ENCODE results near the gene ADAMTS13. TPM values are rescaled to one million over a fixed set of nuclear protein-coding genes. Genes with fewer than 3 reads are reported as not detected.

Gene ADAMTS13
- polyA plus RNA-seq, 1 donor from 2014 or later = 0.35 TPM

GRCh38 chr9:133403766-133404453 is 18.3 kb upstream of the ADAMTS13 start:
- Mint-ChIP-seq H3K27ac (peak overlapping the region in 2 of 3 donors; percentile 58 to 69), H3K27me3 (no peaks in the 10 kb centered on the region), H3K36me3 (no peaks in the 10 kb centered on the region), H3K9me3 (no peaks in the 10 kb centered on the region), H3K4me3 (no peak overlapping the region), H3K4me1 (peaks cover 8 to 10% (median 9%) of the 10 kb centered on the region in 3 donors)

DNA sequence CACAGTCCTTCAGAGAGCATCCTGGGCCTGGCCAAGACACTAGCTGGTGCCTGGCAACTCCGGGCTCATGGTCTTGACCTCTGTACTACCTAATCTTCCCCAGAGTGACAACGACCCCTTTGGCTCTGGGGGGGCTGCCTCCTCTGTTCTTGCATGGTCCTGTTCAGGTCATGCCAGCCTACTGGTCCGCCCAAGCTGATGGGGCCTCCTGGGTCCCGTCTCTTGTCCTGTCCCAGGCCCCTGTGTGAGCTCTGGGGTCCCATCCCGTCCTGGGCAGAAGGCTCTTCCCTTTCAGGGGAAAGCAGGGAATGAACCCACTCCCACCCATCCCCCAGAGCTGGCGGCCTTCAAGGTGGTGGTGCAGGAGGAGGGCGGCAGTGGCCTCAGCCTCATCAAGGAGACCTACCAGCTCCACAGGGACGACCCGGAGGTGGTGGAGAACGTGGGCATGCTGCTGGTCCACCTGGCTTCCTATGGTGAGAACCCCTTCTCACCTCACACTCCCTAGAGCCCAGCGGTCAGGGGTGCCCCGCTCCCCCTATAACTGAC is 17.6 kb upstream of the ADAMTS13 start:
- Mint-ChIP-seq H3K27ac (peak overlapping the region in 1 of 3 donors; percentile 69), H3K36me3 (no peaks in the 10 kb centered on the region), H3K27me3 (no peaks in the 10 kb centered on the region), H3K4me3 (no peak overlapping the region), H3K4me1 (peaks cover 8 to 10% (median 9%) of the 10 kb centered on the region in 3 donors), H3K9me3 (no peaks in the 10 kb centered on the region)

GRCh38 chr9:133405508-133406438 is 16.4 kb upstream of the ADAMTS13 start:
- H3K27ac Mint-ChIP-seq = peak overlapping the region in 1 of 3 donors; percentile 47
- no peaks in the 10 kb centered on the region for H3K27me3 Mint-ChIP-seq
- no peaks in the 10 kb centered on the region for H3K9me3 Mint-ChIP-seq
- peaks cover 8 to 10% (median 9%) of the 10 kb centered on the region in 3 donors for H3K4me1 Mint-ChIP-seq
- no peak overlapping the region for H3K4me3 Mint-ChIP-seq
- H3K36me3 Mint-ChIP-seq = no peaks in the 10 kb centered on the region

GRCh38 chr9:133406480-133407307 is 15.5 kb upstream of the ADAMTS13 start:
- Mint-ChIP-seq H3K27ac (peak overlapping the region in 1 of 3 donors; percentile 88), H3K9me3 (no peaks in the 10 kb centered on the region), H3K27me3 (no peaks in the 10 kb centered on the region), H3K36me3 (no peaks in the 10 kb centered on the region), H3K4me3 (peak overlapping the region in 1 of 4 donors; percentile 60), H3K4me1 (peaks cover 8 to 10% (median 9%) of the 10 kb centered on the region in 3 donors)

GRCh38 chr9:133408042-133408441 is 14.1 kb upstream of the ADAMTS13 start:
- H3K27me3 Mint-ChIP-seq = no peaks in the 10 kb centered on the region
- H3K4me3 Mint-ChIP-seq = no peak overlapping the region
- peaks cover 1% of the 10 kb centered on the region for H3K36me3 Mint-ChIP-seq
- H3K9me3 Mint-ChIP-seq = no peaks in the 10 kb centered on the region
- H3K4me1 Mint-ChIP-seq = peaks cover 8 to 10% (median 9%) of the 10 kb centered on the region in 3 donors
- no peak overlapping the region for H3K27ac Mint-ChIP-seq

GRCh38 chr9:133415170-133415569 is 7.0 kb upstream of the ADAMTS13 start:
- Mint-ChIP-seq H3K4me3 (peak overlapping the region in 3 of 4 donors; percentile 52 to 93 (median 77)), H3K27me3 (no peaks in the 10 kb centered on the region), H3K27ac (peak overlapping the region; percentile 61 to 94 (median 62)), H3K36me3 (peaks cover 1% of the 10 kb centered on the region), H3K9me3 (peaks cover 0 to 1% (median 0%) of the 10 kb centered on the region in 3 donors), H3K4me1 (peaks cover 22 to 37% (median 32%) of the 10 kb centered on the region in 3 donors)

- Mint-ChIP-seq H3K27ac (peak within 1 kb of the TSS; percentile 88 to 94 (median 91)), H3K4me1 (peaks cover 34 to 50% (median 46%) of the 10 kb centered on the region in 3 donors), H3K4me3 (peak within 1 kb of the TSS; percentile 90 to 96 (median 94)), H3K9me3 (peaks cover 0 to 1% (median 0%) of the 10 kb centered on the region in 3 donors), H3K27me3 (peaks cover 2% of the 10 kb centered on the region), H3K36me3 (peaks cover 1% of the 10 kb centered on the region)
Measured at GRCh38 chr9:133417541-133418461, 4.4 kb upstream of the ADAMTS13 start, which contains the start of gene REXO4. Gene REXO4 (minus strand): TSS chr9:133418010. CDS start chr9:133417844, 166 bp downstream.

DNA sequence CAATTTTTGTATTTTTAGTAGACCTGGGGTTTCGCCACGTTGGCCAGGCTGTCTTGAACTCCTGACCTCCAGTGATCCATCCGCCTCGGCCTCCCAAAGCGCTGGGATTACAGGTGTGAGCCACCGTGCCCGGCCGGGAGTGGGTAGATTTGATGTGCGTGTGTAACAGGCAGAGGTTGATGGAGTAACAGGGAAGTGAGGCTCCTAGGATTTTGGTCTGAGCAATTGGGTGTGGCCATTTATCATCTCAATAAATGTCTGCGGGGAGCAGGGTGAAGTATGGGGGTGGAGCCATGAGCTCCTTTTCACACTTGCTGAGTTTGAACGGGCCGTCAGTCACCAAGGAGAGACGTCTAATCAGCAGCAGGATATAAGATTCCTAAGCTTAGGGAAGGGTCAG is 3.2 kb upstream of the ADAMTS13 start:
- Mint-ChIP-seq H3K27ac (peak overlapping the region; percentile 88 to 94 (median 91)), H3K4me1 (peaks cover 36 to 50% (median 46%) of the 10 kb centered on the region in 3 donors), H3K36me3 (no peaks in the 10 kb centered on the region), H3K27me3 (peaks cover 2% of the 10 kb centered on the region), H3K9me3 (peaks cover 0 to 1% (median 0%) of the 10 kb centered on the region in 3 donors), H3K4me3 (peak overlapping the region; percentile 90 to 96 (median 94))

GRCh38 chr9:133420392-133420827 is 1.8 kb upstream of the ADAMTS13 start:
- Mint-ChIP-seq H3K27me3 (peaks cover 2% of the 10 kb centered on the region), H3K36me3 (no peaks in the 10 kb centered on the region), H3K9me3 (peaks cover 0 to 1% (median 0%) of the 10 kb centered on the region in 3 donors), H3K4me3 (peak overlapping the region; percentile 51 to 94 (median 68)), H3K4me1 (peaks cover 36 to 42% (median 37%) of the 10 kb centered on the region in 3 donors), H3K27ac (peak overlapping the region; percentile 93 to 98 (median 95))

GRCh38 chr9:133423216-133423615 is 1.0 kb downstream of the ADAMTS13 start:
- Mint-ChIP-seq H3K4me3 (no peak overlapping the region), H3K27me3 (peaks cover 5% of the 10 kb centered on the region), H3K27ac (peak overlapping the region in 2 of 3 donors; percentile 21 to 46)

GRCh38 chr9:133424187-133424586 is 2.0 kb downstream of the ADAMTS13 start:
- Mint-ChIP-seq H3K9me3 (no peaks in the 10 kb centered on the region), H3K27me3 (peaks cover 5% of the 10 kb centered on the region), H3K4me1 (peaks cover 17 to 23% (median 22%) of the 10 kb centered on the region in 3 donors), H3K27ac (no peak overlapping the region), H3K4me3 (no peak overlapping the region), H3K36me3 (no peaks in the 10 kb centered on the region)

More at GRCh38 chr9:133423216-133423615, 1.0 kb downstream of the ADAMTS13 start:
- peaks cover 23 to 30% (median 27%) of the 10 kb centered on the region in 3 donors for H3K4me1 Mint-ChIP-seq
- H3K36me3 Mint-ChIP-seq = no peaks in the 10 kb centered on the region
- peaks cover 0 to 1% (median 0%) of the 10 kb centered on the region in 3 donors for H3K9me3 Mint-ChIP-seq

DNA sequence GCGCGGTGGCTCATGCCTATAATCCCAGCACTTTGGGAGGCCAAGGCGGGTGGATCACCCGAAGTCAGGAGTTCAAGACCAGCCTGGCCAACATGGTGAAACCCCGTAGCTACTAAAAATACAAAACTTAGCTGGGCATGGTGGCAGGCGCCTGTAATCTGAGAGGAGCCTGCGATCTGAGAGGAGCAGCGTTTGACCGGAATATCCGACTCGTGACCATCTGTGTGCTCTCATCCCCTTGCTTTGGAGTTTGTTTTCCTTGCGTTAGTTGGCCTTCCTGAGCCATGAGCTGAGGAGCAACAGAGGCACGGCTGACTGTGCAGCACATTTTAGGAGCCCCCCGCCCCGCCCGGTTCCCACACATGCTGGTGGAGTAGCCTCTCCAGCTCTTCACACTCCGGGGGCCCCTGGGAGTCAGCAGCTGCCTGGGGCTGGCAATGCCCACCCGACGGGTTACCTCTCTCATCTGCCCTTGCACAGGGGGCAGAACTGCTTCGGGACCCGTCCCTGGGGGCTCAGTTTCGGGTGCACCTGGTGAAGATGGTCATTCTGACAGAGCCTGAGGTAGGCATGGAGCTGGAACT is 3.0 kb downstream of the ADAMTS13 start:
- H3K4me1 Mint-ChIP-seq = peaks cover 14 to 19% (median 18%) of the 10 kb centered on the region in 3 donors
- H3K9me3 Mint-ChIP-seq = no peaks in the 10 kb centered on the region
- H3K36me3 Mint-ChIP-seq = no peaks in the 10 kb centered on the region
- no peak overlapping the region for H3K4me3 Mint-ChIP-seq
- H3K27me3 Mint-ChIP-seq = peaks cover 5% of the 10 kb centered on the region
- peak overlapping the region in 1 of 3 donors; percentile 16 for H3K27ac Mint-ChIP-seq

DNA sequence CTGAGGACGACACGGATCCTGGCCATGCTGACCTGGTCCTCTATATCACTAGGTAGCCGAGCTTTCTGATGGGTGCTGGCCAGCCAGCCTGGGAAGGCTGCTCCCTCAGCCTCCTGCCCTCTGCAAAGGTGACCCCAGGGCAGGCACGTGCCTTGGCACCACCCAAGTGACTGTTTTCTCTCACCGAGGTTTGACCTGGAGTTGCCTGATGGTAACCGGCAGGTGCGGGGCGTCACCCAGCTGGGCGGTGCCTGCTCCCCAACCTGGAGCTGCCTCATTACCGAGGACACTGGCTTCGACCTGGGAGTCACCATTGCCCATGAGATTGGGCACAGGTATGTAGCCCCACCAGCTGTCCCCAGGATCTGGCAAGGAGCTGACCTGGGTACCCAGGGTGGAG is 3.8 kb downstream of the ADAMTS13 start:
- H3K4me1 Mint-ChIP-seq = peaks cover 8 to 14% (median 12%) of the 10 kb centered on the region in 3 donors
- no peaks in the 10 kb centered on the region for H3K9me3 Mint-ChIP-seq
- H3K4me3 Mint-ChIP-seq = peak overlapping the region in 1 of 4 donors; percentile 43
- peak overlapping the region in 1 of 3 donors; percentile 16 for H3K27ac Mint-ChIP-seq
- H3K36me3 Mint-ChIP-seq = no peaks in the 10 kb centered on the region
- peaks cover 4% of the 10 kb centered on the region for H3K27me3 Mint-ChIP-seq

All from IgD-negative memory B cell (primary cell).